ENCODE results near the gene IARS2.

Gene IARS2

DNA sequence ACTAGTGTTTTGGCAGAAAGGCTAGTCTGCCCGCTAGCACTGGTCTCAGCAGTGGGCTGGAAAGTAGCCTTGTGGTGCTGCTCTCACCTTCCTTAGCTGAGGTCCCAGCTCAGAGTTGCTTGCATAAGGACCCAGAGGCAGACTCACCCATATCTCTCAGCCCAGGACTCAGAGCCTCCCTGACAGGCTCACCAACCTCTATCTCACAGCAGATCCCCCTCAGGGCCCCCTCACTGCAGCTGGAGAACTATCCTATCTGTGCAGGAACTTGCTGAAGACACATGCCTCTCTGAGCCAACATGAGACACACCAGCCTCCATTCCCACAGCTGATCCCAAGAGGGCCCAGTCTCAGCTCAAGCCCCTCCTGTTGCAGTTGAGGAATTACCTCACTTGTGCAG is 82.6 kb downstream of the IARS2 start:
- Histone ChIP-seq H3K36me3 (ENCODE audit: control insufficient read depth, low read depth, low read length) (peaks cover 10% of the 10 kb centered on the region), H3K9ac (ENCODE audit: low read length) (no peak overlapping the region), H3K27me3 (ENCODE audit: control insufficient read depth, insufficient read depth, low read length) (no peaks in the 10 kb centered on the region), H3K4me3 (ENCODE audit: low read length) (no peak overlapping the region), H3K27ac (ENCODE audit: low read length) (no peak overlapping the region), H3K9me3 (ENCODE audit: control insufficient read depth, low read depth, low read length) (no peaks in the 10 kb centered on the region), H3K4me1 (ENCODE audit: control insufficient read depth, low read depth, low read length) (no peaks in the 10 kb centered on the region)

DNA sequence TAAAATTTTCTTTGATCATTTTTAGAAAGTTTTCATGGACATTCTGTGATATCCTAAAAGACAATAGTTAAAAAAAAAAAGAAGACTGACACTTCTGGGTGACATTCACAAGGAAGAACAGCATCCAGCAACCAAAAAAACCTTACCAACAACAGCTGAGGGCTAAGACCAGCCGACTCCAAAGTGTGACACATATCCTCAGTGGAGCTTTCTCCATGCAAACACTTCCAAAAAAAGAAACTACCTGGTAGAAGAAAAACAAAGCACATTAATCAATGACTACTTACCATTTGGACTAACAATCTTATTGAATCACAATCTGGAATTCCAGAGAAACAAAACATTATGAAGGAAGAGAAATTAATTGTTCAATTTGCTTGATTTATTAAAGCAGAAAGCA is 88.2 kb downstream of the IARS2 start:
- peaks cover 29% of the 10 kb centered on the region for H3K36me3 ChIP-seq (ENCODE audit: control insufficient read depth, low read depth, low read length)
- H3K27ac ChIP-seq (ENCODE audit: low read length) = no peak overlapping the region
- H3K4me3 ChIP-seq (ENCODE audit: low read length) = no peak overlapping the region
- no peaks in the 10 kb centered on the region for H3K9me3 ChIP-seq (ENCODE audit: control insufficient read depth, low read depth, low read length)
- H3K9ac ChIP-seq (ENCODE audit: low read length) = no peak overlapping the region
- no peaks in the 10 kb centered on the region for H3K4me1 ChIP-seq (ENCODE audit: control insufficient read depth, low read depth, low read length)
- no peaks in the 10 kb centered on the region for H3K27me3 ChIP-seq (ENCODE audit: control insufficient read depth, insufficient read depth, low read length)

DNA sequence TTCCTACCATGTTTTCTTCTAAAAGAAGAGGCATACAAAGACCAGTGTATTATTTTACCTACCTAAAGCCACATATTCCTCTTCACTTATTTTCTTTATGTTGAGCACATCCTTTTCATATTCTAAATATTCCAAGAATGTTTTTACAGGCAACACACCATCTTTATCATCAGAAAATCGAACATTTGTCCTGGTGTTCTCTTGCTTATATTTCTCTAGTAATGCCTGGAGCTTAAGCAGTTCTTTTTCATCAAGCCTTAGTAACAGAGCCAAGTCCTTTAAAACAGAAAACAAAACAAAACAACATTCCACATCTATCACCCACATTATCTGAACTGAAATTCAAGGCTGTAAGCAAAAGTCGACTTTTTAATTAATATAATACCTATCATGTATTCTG is 88.7 kb downstream of the IARS2 start:
- Histone ChIP-seq H3K27me3 (ENCODE audit: control insufficient read depth, insufficient read depth, low read length) (no peaks in the 10 kb centered on the region), H3K27ac (ENCODE audit: low read length) (no peak overlapping the region), H3K4me3 (ENCODE audit: low read length) (no peak overlapping the region), H3K9ac (ENCODE audit: low read length) (no peak overlapping the region), H3K36me3 (ENCODE audit: control insufficient read depth, low read depth, low read length) (peaks cover 33% of the 10 kb centered on the region), H3K9me3 (ENCODE audit: control insufficient read depth, low read depth, low read length) (no peaks in the 10 kb centered on the region), H3K4me1 (ENCODE audit: control insufficient read depth, low read depth, low read length) (no peaks in the 10 kb centered on the region)

DNA sequence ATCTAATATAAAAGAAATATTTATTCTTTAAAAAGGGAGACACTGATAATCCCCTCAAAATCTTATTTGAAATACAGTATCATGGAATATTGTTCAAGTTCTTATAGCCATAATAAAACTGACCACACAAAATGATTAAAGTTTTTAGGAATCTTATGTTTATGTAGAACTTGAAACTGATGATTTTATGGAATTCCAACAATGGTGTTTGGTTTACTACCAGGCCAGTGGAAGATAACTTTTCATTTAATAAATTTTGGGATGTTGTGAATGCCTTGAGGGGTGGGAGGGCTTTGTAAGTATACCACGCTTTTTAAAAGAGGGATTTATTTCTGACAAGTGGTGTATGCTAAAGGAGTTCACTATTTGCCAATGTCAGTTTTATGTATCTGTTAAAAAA is 90.6 kb downstream of the IARS2 start:
- no peak overlapping the region for H3K9ac ChIP-seq (ENCODE audit: low read length)
- H3K27ac ChIP-seq (ENCODE audit: low read length) = no peak overlapping the region
- H3K36me3 ChIP-seq (ENCODE audit: control insufficient read depth, low read depth, low read length) = peaks cover 46% of the 10 kb centered on the region
- no peaks in the 10 kb centered on the region for H3K9me3 ChIP-seq (ENCODE audit: control insufficient read depth, low read depth, low read length)
- no peak overlapping the region for H3K4me3 ChIP-seq (ENCODE audit: low read length)
- no peaks in the 10 kb centered on the region for H3K27me3 ChIP-seq (ENCODE audit: control insufficient read depth, insufficient read depth, low read length)
- H3K4me1 ChIP-seq (ENCODE audit: control insufficient read depth, low read depth, low read length) = no peaks in the 10 kb centered on the region

DNA sequence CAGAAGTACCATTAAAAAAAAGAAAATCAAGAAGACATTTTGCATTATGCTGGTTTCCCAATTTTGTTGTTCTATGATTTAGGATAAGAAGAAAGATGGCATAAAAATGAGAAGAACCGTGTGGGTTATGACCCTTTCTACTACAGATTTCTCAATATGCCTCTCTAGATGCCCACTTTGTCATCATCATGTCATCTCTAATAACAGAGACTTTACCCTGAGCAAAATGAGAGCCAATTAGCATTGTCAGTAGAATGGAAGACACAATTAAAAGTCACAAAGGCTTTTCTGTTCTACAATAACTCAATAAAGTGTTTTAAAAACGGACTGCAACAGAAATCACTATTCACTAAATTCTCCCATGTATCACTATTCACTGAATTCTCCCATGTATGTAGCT is 92.8 kb downstream of the IARS2 start:
- Histone ChIP-seq H3K36me3 (ENCODE audit: control insufficient read depth, low read depth, low read length) (peaks cover 58% of the 10 kb centered on the region), H3K27ac (ENCODE audit: low read length) (no peak overlapping the region), H3K4me3 (ENCODE audit: low read length) (no peak overlapping the region), H3K27me3 (ENCODE audit: control insufficient read depth, insufficient read depth, low read length) (no peaks in the 10 kb centered on the region), H3K9me3 (ENCODE audit: control insufficient read depth, low read depth, low read length) (no peaks in the 10 kb centered on the region), H3K4me1 (ENCODE audit: control insufficient read depth, low read depth, low read length) (no peaks in the 10 kb centered on the region), H3K9ac (ENCODE audit: low read length) (no peak overlapping the region)

DNA sequence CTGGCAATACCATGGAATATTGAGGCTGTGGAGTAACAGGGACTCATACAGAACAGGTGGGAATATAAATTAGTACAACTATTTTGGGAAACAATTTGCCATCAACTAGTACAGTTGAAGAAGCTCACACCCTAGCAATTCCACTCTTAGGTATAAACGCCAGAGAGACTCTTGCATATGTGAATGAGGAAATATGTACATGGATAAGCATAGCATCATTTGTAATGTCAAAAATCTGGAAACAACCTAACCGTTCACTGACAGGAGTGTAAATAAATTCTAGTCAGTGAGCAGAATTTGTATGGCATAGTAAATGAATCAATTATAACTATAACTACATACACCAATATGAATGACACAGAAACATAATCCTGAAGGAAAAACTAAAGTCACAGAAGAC is 94.6 kb downstream of the IARS2 start:
- H3K36me3 ChIP-seq (ENCODE audit: control insufficient read depth, low read depth, low read length) = peaks cover 66% of the 10 kb centered on the region
- no peaks in the 10 kb centered on the region for H3K27me3 ChIP-seq (ENCODE audit: control insufficient read depth, insufficient read depth, low read length)
- H3K4me3 ChIP-seq (ENCODE audit: low read length) = no peak overlapping the region
- H3K9me3 ChIP-seq (ENCODE audit: control insufficient read depth, low read depth, low read length) = no peaks in the 10 kb centered on the region
- H3K4me1 ChIP-seq (ENCODE audit: control insufficient read depth, low read depth, low read length) = no peaks in the 10 kb centered on the region
- no peak overlapping the region for H3K27ac ChIP-seq (ENCODE audit: low read length)
- H3K9ac ChIP-seq (ENCODE audit: low read length) = no peak overlapping the region

DNA sequence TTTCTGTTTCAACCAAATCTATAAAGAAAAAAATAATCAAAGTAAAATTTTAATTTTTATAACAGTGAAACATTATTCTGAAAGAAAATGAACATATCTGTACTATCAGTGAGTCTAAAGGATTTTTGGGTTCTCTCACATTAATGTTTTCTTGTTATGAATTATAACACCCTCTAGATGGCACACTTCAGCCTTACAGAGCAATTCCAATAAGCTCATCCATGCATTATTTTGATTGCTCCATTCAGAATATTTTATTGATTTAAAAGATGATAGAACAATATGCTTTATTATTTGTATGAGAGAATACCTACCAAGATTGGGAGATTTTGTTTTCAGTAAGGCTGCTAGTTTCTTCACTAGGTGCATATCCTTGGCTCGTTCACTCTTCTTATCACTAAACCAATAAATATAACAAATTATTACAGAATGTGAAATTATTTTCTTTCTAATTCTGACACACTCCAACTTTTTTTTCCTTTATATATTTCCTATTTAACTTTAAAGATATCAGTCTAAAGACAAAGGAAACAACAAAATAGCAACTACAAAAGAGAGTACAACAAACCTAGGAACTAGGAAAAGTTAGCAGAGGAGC is 95.9 kb downstream of the IARS2 start:
- Histone ChIP-seq H3K27ac (ENCODE audit: low read length) (no peak overlapping the region), H3K9ac (ENCODE audit: low read length) (no peak overlapping the region), H3K36me3 (ENCODE audit: control insufficient read depth, low read depth, low read length) (peaks cover 71% of the 10 kb centered on the region), H3K4me3 (ENCODE audit: low read length) (no peak overlapping the region), H3K4me1 (ENCODE audit: control insufficient read depth, low read depth, low read length) (no peaks in the 10 kb centered on the region), H3K9me3 (ENCODE audit: control insufficient read depth, low read depth, low read length) (no peaks in the 10 kb centered on the region), H3K27me3 (ENCODE audit: control insufficient read depth, insufficient read depth, low read length) (no peaks in the 10 kb centered on the region)

DNA sequence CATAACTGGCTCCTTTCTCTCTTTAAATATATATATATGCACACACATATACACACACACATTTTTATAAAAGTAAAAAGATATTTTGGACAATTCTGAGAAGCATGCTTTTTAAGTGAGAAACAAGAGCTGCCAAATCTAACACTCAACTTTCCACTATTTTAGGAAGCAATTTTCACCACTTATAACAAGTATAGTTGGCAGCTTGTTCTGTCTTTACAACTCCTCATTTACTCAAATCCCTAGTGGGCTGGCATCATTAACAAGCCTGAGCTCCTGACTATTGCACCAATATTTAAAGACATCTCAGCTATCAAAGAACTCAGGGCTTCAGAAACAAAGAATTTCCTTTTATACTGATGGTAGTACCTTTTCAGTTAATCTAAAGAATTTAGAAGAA is 101.8 kb downstream of the IARS2 start:
- no peak overlapping the region for H3K27ac ChIP-seq (ENCODE audit: low read length)
- peaks cover 64% of the 10 kb centered on the region for H3K36me3 ChIP-seq (ENCODE audit: control insufficient read depth, low read depth, low read length)
- H3K9me3 ChIP-seq (ENCODE audit: control insufficient read depth, low read depth, low read length) = no peaks in the 10 kb centered on the region
- H3K9ac ChIP-seq (ENCODE audit: low read length) = no peak overlapping the region
- H3K4me3 ChIP-seq (ENCODE audit: low read length) = no peak overlapping the region
- no peaks in the 10 kb centered on the region for H3K4me1 ChIP-seq (ENCODE audit: control insufficient read depth, low read depth, low read length)
- no peaks in the 10 kb centered on the region for H3K27me3 ChIP-seq (ENCODE audit: control insufficient read depth, insufficient read depth, low read length)

All from iPS-18a (cell line).